ENCODE data around the gene COBL. TPM values are rescaled to one million over a fixed set of nuclear protein-coding genes. Genes with fewer than 3 reads are reported as not detected.
"Not testable (repeated sequence)": the region's sequence is repeated elsewhere in the genome, so short reads cannot be mapped to it uniquely, and the experiment has no call there.

Gene COBL
- total and polyA plus RNA-seq, 8 donors, result 7.4 to 32.0 (median 16.8) TPM

- 89 to 91% methylated on average over 6 of the region's 6 CpGs for WGBS, 2 donors
- H3K4me1 ChIP-seq, result no peaks in the 10 kb centered on the region
- FAIRE-seq (no peak), ATAC-seq (no peak), DNase-seq (no peak)
- no peaks in the 10 kb centered on the region for H3K27me3 ChIP-seq
- H3K36me3 ChIP-seq, result no peaks in the 10 kb centered on the region
- H3K27ac ChIP-seq, result no peak overlapping the region
- H3K4me3 ChIP-seq, result no peak overlapping the region
- intact Hi-C loops (cut with DNase I), result no loop called here
- H3K9me3 ChIP-seq, result no peaks in the 10 kb centered on the region
- TF ChIP-seq CTCF (IDR thresholded peaks at IDR 0.05), result no peak
Measured at GRCh38 chr7:51209426-51209825, 107.2 kb downstream of the COBL start.

GRCh38 chr7:51208125-51208524, 108.5 kb downstream of the COBL start:
- intact Hi-C loops (cut with DNase I); H3K27me3 ChIP-seq; H3K27ac ChIP-seq; ATAC-seq; H3K4me1 ChIP-seq; H3K9me3 ChIP-seq; H3K4me3 ChIP-seq; DNase-seq; FAIRE-seq; H3K36me3 ChIP-seq: not testable (repeated sequence)
- WGBS, 2 donors, result 89% methylated on average over 5 to 29 of the region's 30 CpGs

DNA sequence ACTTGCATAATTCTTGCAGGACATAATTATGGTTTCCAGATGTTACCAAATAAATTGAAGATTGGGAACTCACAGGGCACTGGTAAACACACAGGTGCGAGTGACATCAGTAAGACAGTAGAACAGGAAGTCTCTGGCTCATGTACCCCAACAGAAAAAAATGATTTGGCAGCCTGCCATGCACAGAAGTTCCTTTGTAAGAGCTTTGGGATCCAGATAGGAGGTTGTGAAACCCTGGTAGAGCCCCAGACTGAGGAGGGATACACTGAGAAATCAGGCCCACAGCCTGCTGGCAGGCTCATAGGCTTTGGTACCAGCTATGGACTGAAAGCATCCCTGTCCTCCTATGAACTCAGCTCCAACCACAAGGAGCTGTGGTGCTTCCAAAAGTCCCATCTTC, 118.0 kb downstream of the COBL start:
- no peaks in the 10 kb centered on the region for H3K36me3 ChIP-seq
- 72 to 87% methylated on average over 1 of the region's 1 CpG for WGBS, 2 donors
- H3K27me3 ChIP-seq, result no peaks in the 10 kb centered on the region
- ATAC-seq (no peak), DNase-seq (no peak), FAIRE-seq (no peak)
- no peak for TF ChIP-seq CTCF (IDR thresholded peaks at IDR 0.05)
- intact Hi-C loops (cut with DNase I), result no loop called here
- no peaks in the 10 kb centered on the region for H3K9me3 ChIP-seq
- no peak overlapping the region for H3K27ac ChIP-seq
- no peaks in the 10 kb centered on the region for H3K4me1 ChIP-seq
- no peak overlapping the region for H3K4me3 ChIP-seq

GRCh38 chr7:51190969-51191368, 125.6 kb downstream of the COBL start:
- Histone ChIP-seq H3K27ac (no peak overlapping the region), H3K27me3 (no peaks in the 10 kb centered on the region), H3K9me3 (no peaks in the 10 kb centered on the region), H3K36me3 (no peaks in the 10 kb centered on the region), H3K4me1 (no peaks in the 10 kb centered on the region), H3K4me3 (no peak overlapping the region)
- WGBS, 2 donors, result 89 to 93% methylated on average over 5 of the region's 5 CpGs
- intact Hi-C loops (cut with DNase I), result no loop called here
- DNase-seq (no peak), FAIRE-seq (no peak), ATAC-seq (no peak)
- no peak for TF ChIP-seq CTCF (IDR thresholded peaks at IDR 0.05)

GRCh38 chr7:51189777-51190176, 126.8 kb downstream of the COBL start:
- WGBS, 2 donors, result 79 to 93% methylated on average over 2 of the region's 2 CpGs
- Histone ChIP-seq H3K27ac (no peak overlapping the region), H3K4me3 (no peak overlapping the region), H3K27me3 (no peaks in the 10 kb centered on the region), H3K9me3 (no peaks in the 10 kb centered on the region), H3K36me3 (no peaks in the 10 kb centered on the region), H3K4me1 (no peaks in the 10 kb centered on the region)
- no peak for TF ChIP-seq CTCF (IDR thresholded peaks at IDR 0.05)
- intact Hi-C loops (cut with DNase I), result no loop called here
- DNase-seq (no peak), FAIRE-seq (no peak), ATAC-seq (no peak)

DNA sequence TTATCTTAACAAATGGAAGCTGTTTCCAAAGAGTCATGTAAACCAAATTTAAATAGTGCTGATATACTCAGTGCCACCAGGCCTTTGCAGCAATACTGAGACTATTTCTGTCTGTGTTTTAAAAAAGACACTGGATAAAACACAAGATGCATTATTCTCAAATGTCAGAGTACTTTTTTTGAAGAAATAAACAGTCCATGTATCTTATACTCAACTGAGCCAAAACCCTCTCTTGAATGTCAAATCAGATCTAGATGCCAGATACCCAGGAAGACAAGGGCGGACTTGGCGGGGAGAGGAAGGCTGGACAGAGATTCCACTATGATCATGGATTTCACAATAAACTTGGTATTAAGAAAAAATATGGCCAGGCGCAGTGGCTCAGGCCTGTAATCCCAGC, 127.6 kb downstream of the COBL start:
- ATAC-seq (no peak), FAIRE-seq (no peak), DNase-seq (no peak)
- Histone ChIP-seq H3K4me3 (no peak overlapping the region), H3K9me3 (no peaks in the 10 kb centered on the region), H3K4me1 (no peaks in the 10 kb centered on the region), H3K36me3 (peaks cover 0 to under 1% (median 0%) of the 10 kb centered on the region in 3 donors), H3K27ac (no peak overlapping the region), H3K27me3 (no peaks in the 10 kb centered on the region)
- intact Hi-C loops (cut with DNase I), result no loop called here
- WGBS, 2 donors, result 90 to 95% methylated on average over 3 of the region's 3 CpGs
- no peak for TF ChIP-seq CTCF (IDR thresholded peaks at IDR 0.05)
